ENCODE results near the gene GRK3.

- no peak for TF ChIP-seq ATF2 (IDR thresholded peaks at IDR 0.05; ENCODE audit: low read length)
- TF ChIP-seq SMAD1 (IDR thresholded peaks at IDR 0.05; ENCODE audit: low read depth, partially characterized antibody), result no peak
- TF ChIP-seq CTCF (IDR thresholded peaks at IDR 0.05 in 2 of 3, conservative IDR thresholded peaks at IDR 0.05 in 1 of 3; ENCODE audit: control insufficient read depth in 2 of 3, extremely low read depth in 1 of 3, insufficient read depth in 1 of 3, low read depth in 3 of 3, low read length in 3 of 3), result no peak
Measured at GRCh38 chr22:25757686-25758085, 193.2 kb downstream of the GRK3 start.

All from GM12878 (cell line).